GM23338 (cell line): ENCODE results near the gene HOXA10. TPM values are rescaled to one million over a fixed set of nuclear protein-coding genes. Genes with fewer than 3 reads are reported as not detected.
A peak's percentile ranks its signal among the peaks of the same experiment; 100 is the strongest.

Source experiments
- ATAC-seq: fragments of 200-7000 bp; cut with Tn5 transposase; 3 replicates; pipeline ENCODE4 v1.9.1; 2020
- DNase-seq: peaks from one replicate; pipeline ENCODE4 v3.0.0-alpha.2; 2015; ENCODE audit warnings: low spot score
- H2AFZ ChIP-seq: fragments of 200-600 bp; sonication (generic); 2 replicates; pipeline ENCODE4 v1.8.0; 2016; ENCODE audit warnings: antibody characterized with exemption, mild to moderate bottlenecking, moderate library complexity
- H3F3A ChIP-seq: fragments of 200-600 bp; sonication (generic); replicated peaks from 2 replicates; pipeline ENCODE4 v1.8.0; 2017; ENCODE audit warnings: antibody characterized with exemption, mixed run types, low read depth
- H3K27ac ChIP-seq: fragments of 200-600 bp; sonication (generic); 2 replicates; pipeline ENCODE4 v1.6.1; 2016; ENCODE audit warnings: low read depth
- H3K27me3 ChIP-seq: fragments of 200-600 bp; sonication (generic); 2 replicates; pipeline ENCODE4 v1.8.0; 2016; ENCODE audit warnings: mild to moderate bottlenecking, mixed run types, moderate library complexity; ENCODE audit not compliant: insufficient read depth
- H3K36me3 ChIP-seq: fragments of 200-600 bp; sonication (generic); 2 replicates; pipeline ENCODE4 v1.8.0; 2016; ENCODE audit warnings: mild to moderate bottlenecking; ENCODE audit not compliant: insufficient read depth
- H3K4me1 ChIP-seq: fragments of 200-600 bp; sonication (generic); 2 replicates; pipeline ENCODE4 v1.8.0; 2016; ENCODE audit warnings: mild to moderate bottlenecking, moderate library complexity; ENCODE audit not compliant: insufficient read depth
- H3K4me2 ChIP-seq: fragments of 200-600 bp; sonication (generic); 2 replicates; pipeline ENCODE4 v1.7.1; 2017; ENCODE audit warnings: mixed run types
- H3K4me3 ChIP-seq: fragments of 200-600 bp; sonication (generic); 2 replicates; pipeline ENCODE4 v1.6.1; 2016; ENCODE audit warnings: mixed run types
- H3K79me2 ChIP-seq: fragments of 200-600 bp; sonication (generic); replicated peaks from 2 replicates; pipeline ENCODE4 v1.8.0; 2017; ENCODE audit warnings: mild to moderate bottlenecking; ENCODE audit not compliant: insufficient read depth
- H3K9me2 ChIP-seq: fragments of 200-600 bp; sonication (generic); 2 replicates; pipeline ENCODE4 v1.8.0; 2017; ENCODE audit not compliant: insufficient read depth
- H4K20me1 ChIP-seq: fragments of 200-600 bp; sonication (generic); replicated peaks from 2 replicates; pipeline ENCODE4 v1.8.0; 2017; ENCODE audit warnings: mild to moderate bottlenecking; ENCODE audit not compliant: insufficient read depth
- H3K27ac Mint-ChIP-seq: 2 replicates; pipeline ENCODE4 v1.8.0; 2020; ENCODE audit warnings: inconsistent platforms, mild to moderate bottlenecking, moderate library complexity, mixed read lengths
- H3K27me3 Mint-ChIP-seq: 3 replicates; pipeline ENCODE4 v1.8.0; 2022; ENCODE audit warnings: low read depth, mild to moderate bottlenecking, moderate library complexity, mixed read lengths, inconsistent platforms; ENCODE audit not compliant: insufficient read depth, poor library complexity
- H3K36me3 Mint-ChIP-seq: 3 replicates; pipeline ENCODE4 v1.8.0; 2021; ENCODE audit warnings: low read depth, mild to moderate bottlenecking, inconsistent platforms, moderate library complexity, mixed read lengths
- H3K4me1 Mint-ChIP-seq: 3 replicates; pipeline ENCODE4 v1.8.0; 2020; ENCODE audit warnings: mild to moderate bottlenecking, inconsistent platforms, mixed read lengths
- H3K4me3 Mint-ChIP-seq: 3 replicates; pipeline ENCODE4 v1.8.0; 2021; ENCODE audit warnings: moderate library complexity, mild to moderate bottlenecking, inconsistent platforms, mixed read lengths
- H3K9me3 Mint-ChIP-seq: 3 replicates; pipeline ENCODE4 v1.8.0; 2020; ENCODE audit warnings: moderate library complexity, mild to moderate bottlenecking, inconsistent platforms, mixed read lengths
- CREB1 ChIP-seq: fragments of 250-450 bp; sonication (Bioruptor Pico); IDR thresholded peaks from 2 replicates; pipeline ENCODE4 v1.5.0; 2020; ENCODE audit warnings: low read depth, mild to moderate bottlenecking, moderate library complexity
- CTCF ChIP-seq, 2 experiments: fragments of 200-600 bp in 1 of 2; sonication (generic) in 1 of 2; conservative IDR thresholded peaks; 2 replicates each; pipeline versions ENCODE4 v1.5.1 to v1.6.1; 2016 to 2017; ENCODE audit warnings: antibody characterized with exemption in 2 of 2, low read depth in 2 of 2, mild to moderate bottlenecking in 2 of 2, moderate library complexity in 1 of 2
- EZH2 ChIP-seq: fragments of 200-600 bp; sonication (generic); IDR thresholded peaks from one replicate; pipeline ENCODE4 v1.8.0; 2017; ENCODE audit warnings: antibody characterized with exemption, mild to moderate bottlenecking, low read depth; ENCODE audit not compliant: unreplicated experiment
- EZH2phosphoT487 ChIP-seq: fragments of 200-600 bp; sonication (generic); IDR thresholded peaks from one replicate; pipeline ENCODE4 v1.8.1; 2018; ENCODE audit warnings: antibody characterized with exemption; ENCODE audit not compliant: unreplicated experiment
- POLR2AphosphoS5 ChIP-seq: IDR thresholded peaks from 2 replicates; pipeline ENCODE4 v1.6.1; 2016; ENCODE audit warnings: antibody characterized with exemption, low read depth
- REST ChIP-seq: IDR thresholded peaks from one replicate; pipeline ENCODE4 v1.6.1; 2018; ENCODE audit warnings: antibody characterized with exemption; ENCODE audit not compliant: unreplicated experiment
- ZNF331 ChIP-seq: fragments of 250-450 bp; sonication (Bioruptor Pico); IDR thresholded peaks from 2 replicates; pipeline ENCODE4 v1.5.0; 2020; ENCODE audit warnings: low read depth, mild to moderate bottlenecking, moderate library complexity
- polyA plus RNA-seq: library from polyadenylated mRNA; unstranded; fragments of >200 nt; fragmentation: Nextera tagmentation; extraction: Ambion mirVana; gene quantifications from 2 replicates; pipeline ENCODE4 v1.2.1, GENCODE V29; 2016
- total RNA-seq: library from RNA; depleted of rRNA; stranded (reverse); fragments of >200 nt; shearing (Covaris generic); gene quantifications from 2 replicates; pipeline ENCODE4 v1.2.3, GENCODE V29; 2014

Gene HOXA10
- total and polyA plus RNA-seq, 2 experiments from 2014 or later: not detected

DNA sequence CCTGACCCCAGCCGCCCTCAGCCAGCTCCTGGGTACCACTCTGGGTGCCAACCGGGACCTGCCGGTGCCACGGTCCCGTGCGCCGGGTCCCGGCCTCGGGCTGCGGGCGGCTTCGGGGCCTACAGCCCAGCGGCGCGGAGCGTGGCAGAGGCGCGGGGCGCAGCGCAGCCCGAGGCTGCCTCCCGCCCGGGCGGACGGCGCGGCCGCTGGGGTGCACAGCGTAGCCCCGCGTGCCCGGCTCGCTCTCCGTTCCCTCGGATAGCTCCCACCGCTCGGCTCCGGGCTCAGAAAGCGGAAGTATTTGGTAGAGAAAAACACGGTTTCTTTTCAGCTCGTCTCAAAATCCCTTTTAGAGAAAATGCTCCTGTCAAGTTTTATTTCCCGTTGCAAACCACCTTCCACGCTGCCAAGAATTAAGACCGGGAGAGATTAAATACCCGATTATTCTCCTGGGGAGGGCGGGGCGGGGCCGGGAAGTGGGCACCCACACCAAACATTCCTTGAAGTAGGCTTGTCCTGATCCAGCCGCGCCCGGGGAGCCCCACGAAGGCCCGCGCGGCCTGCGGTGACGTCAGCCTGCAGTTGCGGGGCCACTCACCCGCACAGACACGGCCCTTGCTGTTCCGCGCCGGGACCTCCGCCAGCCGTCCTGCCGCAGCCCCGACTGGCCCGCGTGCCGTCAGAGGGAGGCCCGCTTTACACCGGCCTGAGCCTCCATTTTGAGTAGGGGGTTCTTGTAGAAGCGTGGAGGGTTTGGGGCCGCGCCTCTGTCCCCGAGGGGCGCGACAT lies 18.6 kb upstream of the HOXA10 start:
- peaks cover 36% of the 10 kb centered on the region for H3F3A ChIP-seq
- no peaks in the 10 kb centered on the region for H3K79me2 ChIP-seq
- ATAC-seq (peak; percentile 23), DNase-seq (no peak)
- Mint-ChIP-seq H3K4me3 (no peak overlapping the region; the same call in 2 of the 3 replicates), H3K27me3 (peaks cover 95% of the 10 kb centered on the region), H3K36me3 (no peaks in the 10 kb centered on the region), H3K9me3 (no peaks in the 10 kb centered on the region; the same call in 2 of the 3 replicates), H3K4me1 (peaks cover 22% of the 10 kb centered on the region), H3K27ac (no peak overlapping the region)
- no peaks in the 10 kb centered on the region for H3K36me3 ChIP-seq
- no peak overlapping the region for H2AFZ ChIP-seq
- peak overlapping the region; percentile 48; the same call in 1 of the 2 replicates for H3K4me2 ChIP-seq
- H3K4me1 ChIP-seq: peaks cover 38% of the 10 kb centered on the region
- H3K4me3 ChIP-seq: peak overlapping the region; percentile 40
- H4K20me1 ChIP-seq: peaks cover 31% of the 10 kb centered on the region
- H3K27ac ChIP-seq: no peak overlapping the region
- TF ChIP-seq ZNF331: no peak
- TF ChIP-seq CREB1 (CRISPR knock-in tag): 0 out of 2 replicates have a peak, but pooled peaks have one; percentile 1
- peak; percentile 78 for TF ChIP-seq EZH2
- no peak for TF ChIP-seq CTCF (conservative IDR thresholded peaks at IDR 0.05; ENCODE audit: low read depth in 2 of 2)
- no peak for TF ChIP-seq REST
- H3K9me2 ChIP-seq: no peaks in the 10 kb centered on the region
- peaks cover 100% of the 10 kb centered on the region for H3K27me3 ChIP-seq

DNA sequence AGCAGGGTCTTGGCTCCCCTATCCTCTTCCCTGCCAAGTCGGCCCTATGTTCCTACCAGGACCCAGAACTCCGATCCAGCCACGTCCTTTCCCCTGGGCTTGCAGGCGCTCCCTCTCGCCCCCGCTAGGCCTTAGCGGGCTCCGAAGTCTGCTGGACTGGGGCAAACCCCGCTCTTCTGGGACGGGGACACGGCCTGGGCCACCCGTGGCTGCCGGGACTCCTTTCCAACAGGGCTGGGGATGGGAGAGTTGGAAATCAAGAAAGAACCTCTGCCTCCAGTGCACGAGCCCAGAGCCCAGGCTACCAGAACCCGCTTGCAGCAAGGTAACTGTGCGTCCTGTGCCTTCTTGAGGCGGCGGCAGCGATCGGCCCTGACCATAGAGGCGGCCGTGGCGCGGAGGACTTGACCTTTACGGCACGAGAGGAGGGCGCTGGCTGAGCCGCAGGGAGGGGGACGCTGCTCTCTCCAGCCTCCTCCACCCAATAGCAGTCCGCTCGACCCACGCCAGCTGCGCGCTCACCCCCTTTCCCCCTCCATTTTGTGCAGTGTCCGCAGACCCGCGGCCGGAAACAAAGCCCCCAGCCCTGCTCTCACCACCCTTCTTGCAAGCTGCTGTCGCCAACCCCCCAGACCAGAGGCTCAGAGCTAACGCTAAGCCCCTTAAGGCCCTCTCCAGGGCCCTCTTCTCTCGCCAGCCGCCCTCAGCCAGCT lies 17.9 kb upstream of the HOXA10 start:
- TF ChIP-seq EZH2 (peak; percentile 88), POLR2AphosphoS5 (no peak), EZH2phosphoT487 (peak; percentile 97)
- peak; percentile 74 for DNase-seq
- H3K27ac Mint-ChIP-seq: no peak overlapping the region
- peak overlapping the region; percentile 52; the same call in 2 of the 3 replicates for H3K4me3 Mint-ChIP-seq
- no peak overlapping the region for H2AFZ ChIP-seq
- peaks cover 95% of the 10 kb centered on the region for H3K27me3 Mint-ChIP-seq
- peaks cover 46% of the 10 kb centered on the region for H3K4me1 ChIP-seq
- peak overlapping the region; percentile 40 for H3K4me3 ChIP-seq
- ATAC-seq: peak; percentile 21
- H3K27ac ChIP-seq: no peak overlapping the region
- peak overlapping the region; percentile 48; the same call in 1 of the 2 replicates for H3K4me2 ChIP-seq
- peaks cover 100% of the 10 kb centered on the region for H3K27me3 ChIP-seq
- H3K36me3 ChIP-seq: no peaks in the 10 kb centered on the region
- H4K20me1 ChIP-seq: peaks cover 35% of the 10 kb centered on the region
- no peaks in the 10 kb centered on the region; the same call in 2 of the 3 replicates for H3K9me3 Mint-ChIP-seq
- H3K36me3 Mint-ChIP-seq: no peaks in the 10 kb centered on the region
- H3K9me2 ChIP-seq: no peaks in the 10 kb centered on the region
- H3K4me1 Mint-ChIP-seq: peaks cover 24% of the 10 kb centered on the region
- H3F3A ChIP-seq: peaks cover 42% of the 10 kb centered on the region
- no peaks in the 10 kb centered on the region for H3K79me2 ChIP-seq
